NCI-H524 (cell line): ENCODE measurements around the gene CPXM2.
A peak's percentile ranks its signal among the peaks of the same experiment; 100 is the strongest.

Source experiments
- DNase-seq, 2 experiments: peaks; one replicate each; lab custom pipeline; 2025; lab: John Stamatoyannopoulos, UW

Gene CPXM2

DNA sequence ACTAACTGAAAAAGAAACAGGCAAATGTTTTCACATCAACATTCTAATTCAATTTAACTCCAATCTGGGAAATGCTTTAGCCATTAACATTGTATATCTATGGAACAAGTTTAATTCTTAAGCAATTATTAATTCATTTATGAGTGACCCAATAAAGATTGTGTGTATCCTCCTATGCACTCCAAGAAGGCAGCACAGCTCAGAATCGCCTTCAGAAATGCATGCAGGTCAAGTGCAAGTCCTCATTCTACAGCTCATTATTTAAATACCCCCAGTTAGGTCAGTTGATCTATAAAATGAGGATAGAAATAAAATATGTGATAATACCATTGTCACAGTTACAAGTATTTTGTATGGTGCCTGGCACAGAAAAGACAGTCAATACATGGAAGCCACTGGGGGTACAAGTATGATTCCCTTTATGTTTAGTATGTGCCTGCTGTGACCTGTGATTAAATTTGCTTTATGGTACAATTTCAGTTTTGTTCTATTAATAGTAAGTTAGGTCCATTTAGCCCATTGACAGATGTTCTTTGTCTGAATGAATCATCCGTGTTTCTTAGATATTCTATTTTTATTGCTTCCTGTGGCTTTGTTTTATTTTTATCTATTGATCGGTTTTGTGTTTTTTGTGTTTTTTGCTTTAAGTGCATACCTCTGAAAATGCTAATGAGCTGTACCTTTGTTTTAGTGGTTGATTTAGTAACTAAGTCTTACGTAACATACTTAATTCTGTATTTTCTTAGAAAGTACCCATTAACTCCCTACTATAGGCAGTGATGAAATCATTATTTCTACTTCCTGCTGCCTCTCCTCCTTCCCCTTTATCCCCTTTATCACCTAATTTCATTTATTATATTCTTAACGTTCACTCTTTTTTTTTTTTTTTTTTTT lies 42.8 kb downstream of the CPXM2 start:
- DNase-seq: no peak

DNA sequence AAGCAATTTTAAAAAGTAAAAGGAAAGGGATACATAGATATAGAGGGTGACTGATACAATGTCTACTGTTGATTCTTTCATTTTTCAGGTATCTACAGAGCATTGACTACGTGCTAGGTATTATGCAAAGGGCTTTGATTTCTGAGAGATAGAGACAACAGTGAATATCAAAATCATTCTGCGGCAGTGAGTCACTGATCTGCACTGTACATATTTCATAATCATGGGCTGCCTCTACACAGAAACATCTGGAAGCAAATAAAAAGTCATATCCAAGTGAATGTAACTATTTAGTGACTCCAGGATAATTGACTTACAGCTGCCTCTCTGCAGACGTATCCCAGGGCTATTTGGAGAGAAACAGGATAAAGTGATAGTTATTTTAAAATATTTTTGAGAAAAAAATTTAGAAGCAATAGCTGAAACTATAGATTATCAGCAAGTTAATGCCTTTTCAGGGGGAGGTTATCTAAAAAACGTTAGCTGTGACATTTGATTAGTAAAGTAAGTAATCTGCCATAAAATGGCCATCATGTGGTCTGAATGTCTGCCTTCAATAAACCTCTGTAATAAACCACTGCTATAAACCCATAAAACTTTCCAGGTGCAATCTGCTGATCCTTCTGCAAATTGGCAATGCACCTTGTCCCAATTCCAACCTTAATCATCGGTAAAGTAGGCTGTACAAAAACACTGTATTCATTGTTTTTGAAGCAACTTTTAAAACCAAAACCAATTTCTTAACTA lies 43.7 kb downstream of the CPXM2 start:
- no peak for DNase-seq

DNA sequence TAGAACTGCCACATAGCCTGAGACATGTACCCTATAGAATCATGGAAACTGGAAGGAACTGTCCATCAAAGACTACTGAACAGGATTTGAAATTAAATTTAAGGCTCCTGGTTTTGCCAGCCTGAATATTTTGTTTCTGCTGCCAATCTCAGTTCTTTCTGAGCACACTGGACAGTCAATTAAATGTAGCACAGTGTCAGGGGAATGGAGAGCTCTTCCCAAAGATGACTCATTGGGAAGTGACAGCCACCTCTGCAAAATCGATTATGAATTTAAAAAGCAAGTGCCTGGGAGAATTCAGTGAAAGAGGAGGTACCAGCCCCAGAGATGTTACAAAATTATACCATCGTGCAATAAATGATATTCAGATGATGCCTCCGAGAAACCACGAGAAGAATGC lies 47.8 kb downstream of the CPXM2 start:
- no peak for DNase-seq

DNA sequence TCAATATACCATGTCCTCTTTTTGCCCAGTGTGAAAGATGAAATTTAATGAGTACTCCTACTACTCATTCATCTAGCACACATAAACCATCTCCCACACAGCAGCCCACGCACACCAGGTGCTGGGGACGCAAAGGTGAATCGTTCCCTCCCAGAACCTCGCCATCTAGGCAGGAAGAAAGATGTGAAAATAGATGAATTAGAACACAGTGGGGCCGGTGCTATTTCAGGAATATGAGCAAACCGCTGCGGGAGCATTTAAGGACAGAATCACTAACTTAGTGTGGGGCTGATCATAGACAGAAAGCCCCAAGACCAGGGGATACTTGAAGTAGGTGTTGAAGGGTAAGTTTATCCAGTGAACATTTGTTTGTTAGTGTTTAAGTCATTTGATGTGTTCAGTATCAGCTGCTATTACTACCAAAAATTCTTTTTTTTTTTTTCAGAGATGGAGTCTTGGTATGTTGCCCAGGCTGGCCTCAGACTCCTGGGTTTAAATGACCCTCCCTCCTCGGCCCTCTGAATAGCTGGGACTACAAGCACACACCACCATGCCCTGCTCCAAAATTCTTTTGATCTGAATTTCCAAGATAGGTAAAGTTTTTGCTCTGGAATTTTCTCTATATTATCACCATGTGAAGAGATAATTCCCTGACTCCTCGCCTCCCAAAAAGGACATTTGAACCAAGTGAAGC lies 48.8 kb downstream of the CPXM2 start:
- no peak for DNase-seq

DNA sequence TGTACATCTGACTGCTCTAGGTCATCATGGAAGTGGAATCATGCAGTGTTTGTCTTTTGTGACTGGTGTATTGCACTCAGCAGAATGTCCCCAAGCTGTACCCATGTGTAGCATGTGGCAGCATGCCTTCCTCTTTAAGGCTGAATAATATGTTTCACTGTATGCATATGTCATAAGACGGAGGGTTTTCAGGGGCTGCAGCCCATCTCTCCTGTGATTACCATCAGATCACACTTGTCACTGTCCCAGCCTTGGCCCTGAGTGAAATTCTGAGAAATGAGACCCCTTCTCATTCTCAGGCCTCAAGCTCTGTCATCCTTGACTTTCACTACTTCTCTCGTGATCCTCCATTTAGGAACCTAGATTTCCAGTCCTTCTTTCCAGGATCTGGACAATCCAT lies 50.0 kb downstream of the CPXM2 start:
- no peak for DNase-seq

DNA sequence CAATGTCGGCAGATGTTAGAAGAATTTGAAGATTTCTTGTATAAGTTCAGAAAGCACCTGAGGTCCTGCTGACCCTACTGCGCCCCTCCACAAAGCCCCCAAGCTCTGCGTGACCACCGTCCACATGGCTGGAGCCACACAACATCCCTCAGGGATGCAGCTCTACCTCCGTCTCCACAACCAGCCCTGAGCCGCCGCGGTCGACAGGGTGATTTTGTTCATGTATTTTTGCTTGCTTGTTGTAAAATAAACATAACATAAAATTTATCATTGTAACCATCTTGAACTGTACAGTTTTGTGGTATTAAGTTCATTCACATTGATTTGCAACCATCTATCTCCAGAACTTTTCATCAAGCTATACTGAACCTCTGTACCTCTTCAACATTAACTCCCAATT lies 50.5 kb downstream of the CPXM2 start:
- no peak for DNase-seq

DNA sequence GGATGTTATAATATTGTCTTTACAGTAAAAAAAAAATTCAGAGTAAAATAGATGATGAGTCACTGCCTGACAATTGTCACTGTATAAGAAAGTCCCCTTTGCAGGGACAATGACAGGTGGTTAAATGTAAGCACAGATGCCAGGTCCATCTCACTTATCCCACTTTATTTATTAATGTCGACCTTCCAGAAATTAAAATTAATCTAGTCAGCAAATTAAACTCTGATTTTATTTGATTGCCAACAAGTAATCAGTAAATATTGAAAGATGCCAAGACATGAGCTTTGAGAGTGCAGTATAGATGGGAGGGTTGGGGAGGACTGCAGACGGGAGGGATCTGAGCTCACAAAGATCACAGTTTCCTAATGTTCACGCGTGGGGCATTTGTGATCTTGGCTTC lies 50.9 kb downstream of the CPXM2 start:
- peak in 1 of 2 experiments; percentile 10 for DNase-seq

DNA sequence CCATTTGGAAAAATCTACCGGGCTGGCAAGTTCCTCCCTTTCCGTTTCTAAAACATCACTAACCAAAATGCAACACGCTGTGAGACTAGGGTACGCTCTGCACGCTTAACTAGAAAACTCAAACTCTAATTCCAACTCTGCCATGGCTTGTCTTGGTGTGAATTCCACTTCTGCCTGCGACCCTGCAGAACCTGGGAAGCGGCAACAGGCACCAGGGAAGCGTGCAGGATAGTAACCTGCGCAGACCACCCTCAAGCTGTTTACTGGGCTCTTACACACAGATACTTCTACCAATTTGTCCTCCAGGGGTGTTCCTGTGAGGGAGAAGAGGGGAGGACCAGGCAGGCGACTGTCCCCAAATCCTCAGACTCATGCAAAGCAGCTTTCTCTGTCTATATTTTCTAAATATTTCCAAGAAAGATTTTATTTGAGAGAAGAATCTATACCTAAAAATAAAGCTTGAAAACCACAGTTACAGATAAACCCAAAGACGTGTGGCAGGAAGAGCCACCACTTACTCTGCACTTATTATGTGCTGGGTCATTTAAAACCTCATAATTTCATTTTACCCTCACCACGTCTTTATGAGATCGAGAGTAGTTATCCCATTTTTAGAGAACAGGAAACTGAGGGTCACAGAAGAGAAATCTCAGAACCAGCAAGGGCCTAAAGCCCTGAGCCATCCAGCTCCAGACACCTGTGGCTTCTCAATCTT lies 52.9 kb downstream of the CPXM2 start:
- no peak for DNase-seq

DNA sequence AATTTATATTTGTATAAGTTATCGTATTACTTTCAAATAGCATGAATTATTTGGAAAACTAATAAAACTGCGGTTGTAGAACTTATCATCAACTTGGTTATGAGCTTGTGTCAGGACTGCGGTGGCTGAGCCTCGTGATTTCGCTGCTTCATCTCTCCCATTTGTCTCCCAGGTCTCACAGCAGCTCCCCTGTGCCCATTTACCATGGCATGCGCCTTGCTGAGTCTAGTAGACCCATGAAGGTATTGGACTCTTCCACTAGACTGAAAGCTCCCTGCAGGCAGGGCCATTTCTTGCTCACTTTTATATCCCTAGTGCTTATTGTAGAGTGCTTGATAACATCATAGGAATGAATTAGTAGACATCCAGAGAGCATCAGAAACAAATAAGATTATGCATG lies 53.9 kb downstream of the CPXM2 start:
- DNase-seq: no peak

DNA sequence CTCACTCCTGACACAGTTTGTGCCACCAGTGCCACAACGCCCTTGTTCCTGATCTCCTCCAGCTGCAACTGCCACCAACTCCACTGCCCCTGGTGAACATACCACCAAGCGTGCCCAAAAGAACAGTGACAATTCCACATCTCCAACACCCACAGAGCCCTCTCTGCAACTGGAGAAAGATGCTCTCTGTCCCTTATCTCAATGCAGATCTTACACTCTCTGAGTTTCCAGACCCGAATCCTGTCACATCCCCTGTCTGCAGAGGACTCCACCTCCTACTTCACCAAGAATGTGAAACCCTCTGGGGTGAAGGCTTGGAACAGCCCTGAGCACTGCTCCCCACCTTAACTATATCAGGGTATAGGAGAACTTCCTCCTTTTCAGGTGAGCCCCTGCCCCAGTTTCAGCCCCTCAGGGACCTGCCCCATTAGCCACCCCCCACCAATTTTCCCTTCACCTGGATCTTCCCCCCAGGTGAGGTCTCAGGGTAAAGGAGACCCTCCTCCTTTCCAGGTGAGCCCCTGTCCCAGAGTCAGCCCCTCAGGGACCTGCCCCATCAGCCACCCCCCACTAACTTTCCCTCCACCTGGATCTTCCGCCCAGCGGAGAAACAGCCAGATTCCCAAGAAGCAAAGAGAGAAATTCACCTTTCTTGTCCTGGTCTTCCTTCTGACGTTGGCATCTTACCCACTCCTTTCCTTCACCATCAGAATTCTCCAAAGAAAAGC lies 55.0 kb downstream of the CPXM2 start:
- DNase-seq: no peak

DNA sequence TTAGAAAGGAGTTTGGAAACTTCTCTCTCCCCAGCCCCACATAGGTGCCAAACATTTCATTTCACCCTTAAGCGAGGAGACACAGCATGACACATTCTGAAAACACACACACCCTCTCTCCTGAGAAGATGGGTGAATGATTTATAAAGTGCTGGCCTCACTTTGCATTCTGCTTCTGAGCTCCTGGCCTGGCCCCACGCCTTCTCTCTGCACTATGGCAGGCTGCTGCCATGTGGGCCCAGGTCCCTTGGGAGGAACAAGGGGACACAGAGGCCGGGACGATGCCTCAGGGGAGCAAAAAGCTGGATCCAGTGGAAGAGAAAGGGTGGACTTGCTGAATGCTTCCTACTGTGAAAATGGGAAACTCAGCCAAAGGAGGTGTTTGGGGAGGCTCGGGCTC lies 56.0 kb downstream of the CPXM2 start:
- no peak for DNase-seq

DNA sequence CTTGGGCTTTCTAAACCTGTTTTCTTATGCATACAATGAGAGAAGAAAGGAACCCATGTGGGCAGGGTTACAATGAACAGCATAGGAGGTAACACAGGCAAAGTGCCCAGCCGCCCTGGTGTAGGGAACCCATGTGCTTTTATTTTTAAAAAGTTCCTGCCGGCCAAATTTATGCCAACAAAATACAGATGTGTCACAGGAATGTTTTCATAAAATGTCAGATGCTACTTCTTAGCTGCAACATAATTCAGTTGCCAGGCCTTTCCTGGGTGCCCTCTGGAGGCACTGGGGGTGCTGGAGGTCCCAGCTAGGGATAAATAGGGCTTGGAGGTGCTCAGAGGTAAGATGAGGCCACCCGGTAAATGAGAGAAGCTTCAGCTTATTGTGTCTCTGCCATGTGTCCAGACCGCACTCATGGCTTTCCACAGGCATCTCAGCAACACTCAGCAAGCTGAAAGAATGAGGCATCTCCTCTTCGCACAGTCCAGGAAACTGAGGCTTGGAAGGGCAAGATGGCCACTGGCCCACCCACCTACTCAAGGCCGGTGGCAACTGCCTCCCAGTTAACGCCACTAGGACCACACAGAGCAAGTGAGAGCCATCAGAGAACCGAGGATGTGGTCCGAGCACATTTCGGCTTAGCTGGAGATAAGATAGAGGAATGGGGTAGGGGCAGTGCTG lies 58.3 kb downstream of the CPXM2 start:
- no peak for DNase-seq

DNA sequence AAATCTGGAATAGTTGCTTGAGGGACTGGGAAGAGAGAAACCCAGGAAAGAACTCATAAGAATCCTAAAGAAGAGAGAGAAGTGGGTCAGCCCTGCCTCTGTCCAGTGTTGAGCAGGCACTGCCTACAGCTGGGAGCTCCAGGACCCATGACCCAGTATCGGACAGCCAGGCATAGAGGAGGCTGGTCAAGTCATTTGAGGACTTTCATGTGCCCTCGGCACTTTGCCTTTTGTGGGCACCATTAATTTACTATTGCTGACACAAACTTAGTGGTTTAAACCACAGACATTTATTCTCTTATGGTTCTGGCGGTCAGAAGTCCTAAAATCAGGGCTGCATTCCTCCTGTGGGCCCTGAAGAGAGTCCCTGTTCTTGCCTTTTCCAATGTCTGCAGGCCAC lies 60.3 kb downstream of the CPXM2 start:
- no peak for DNase-seq

DNA sequence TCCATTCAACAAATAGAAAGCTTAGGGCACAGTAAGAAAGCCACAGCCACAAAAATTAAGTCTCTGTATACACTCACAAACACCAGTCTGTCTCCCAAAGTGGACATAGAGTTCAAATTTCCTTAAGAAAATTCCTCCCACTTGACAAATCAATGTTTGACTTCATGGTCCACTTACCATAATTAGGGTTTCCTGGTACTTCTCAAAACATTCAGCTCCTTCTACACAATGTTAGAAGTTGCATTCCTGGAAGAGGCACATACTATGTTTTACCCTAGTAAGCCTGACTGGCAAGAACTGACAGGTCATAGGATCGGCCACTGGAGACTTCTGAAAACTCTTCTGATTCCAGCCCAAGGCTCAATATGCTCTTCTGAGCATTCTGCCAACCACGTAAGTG lies 70.5 kb downstream of the CPXM2 start:
- no peak for DNase-seq

DNA sequence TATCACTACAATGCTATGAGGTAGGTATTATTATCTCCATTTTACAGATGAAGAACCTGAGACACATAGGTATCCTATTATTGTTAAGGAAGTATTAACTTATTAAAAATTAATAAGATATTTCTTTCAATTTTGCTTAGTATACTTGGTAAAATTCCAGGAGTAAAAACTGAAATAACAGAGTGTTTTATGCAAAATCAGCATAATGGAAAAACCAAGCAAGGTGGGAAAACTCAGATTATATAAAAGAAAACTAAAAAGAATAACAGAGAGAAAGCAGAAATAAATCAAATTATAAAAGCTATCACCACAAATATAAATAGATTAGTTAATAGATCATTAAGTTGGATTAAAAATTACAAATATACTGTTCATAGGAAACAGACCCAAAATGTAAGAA lies 82.0 kb downstream of the CPXM2 start:
- no peak for DNase-seq

DNA sequence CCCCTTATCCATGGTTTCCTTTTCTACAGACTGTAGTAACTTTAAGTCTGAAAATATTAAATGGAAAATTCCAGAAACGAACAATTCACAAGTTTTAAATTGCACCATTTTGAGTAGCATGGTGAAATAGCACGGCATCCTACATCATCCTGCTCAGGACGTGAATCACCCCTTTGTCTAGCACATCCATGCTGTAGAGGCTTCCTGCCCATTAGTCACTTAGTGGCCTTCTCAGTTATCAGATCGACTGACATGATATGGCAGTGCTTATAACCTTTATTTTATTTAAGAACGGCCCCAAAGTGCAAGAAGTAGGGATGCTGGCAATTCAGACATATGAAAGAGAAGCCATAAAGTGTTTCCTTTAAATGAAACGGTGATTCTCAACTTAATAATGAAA lies 82.7 kb downstream of the CPXM2 start:
- DNase-seq: no peak

DNA sequence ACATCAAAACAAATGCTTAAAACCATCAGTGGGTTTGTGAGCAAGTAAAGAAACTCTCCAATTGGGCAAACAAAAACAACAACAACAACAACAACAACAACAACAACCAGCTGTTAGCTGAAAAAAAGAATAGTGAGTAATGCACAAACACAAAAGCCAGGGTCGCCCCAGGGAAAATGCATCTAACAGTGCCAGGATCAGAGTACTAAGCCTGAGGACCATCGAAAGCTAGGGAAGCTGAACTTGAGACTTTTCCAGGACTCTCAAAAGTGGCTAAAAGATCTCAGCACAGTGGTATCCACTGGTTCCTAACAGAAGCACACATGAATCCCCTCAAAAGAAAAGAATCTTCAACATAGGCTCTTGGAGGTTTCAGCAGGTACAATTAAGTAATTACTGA lies 83.3 kb downstream of the CPXM2 start:
- DNase-seq: no peak

DNA sequence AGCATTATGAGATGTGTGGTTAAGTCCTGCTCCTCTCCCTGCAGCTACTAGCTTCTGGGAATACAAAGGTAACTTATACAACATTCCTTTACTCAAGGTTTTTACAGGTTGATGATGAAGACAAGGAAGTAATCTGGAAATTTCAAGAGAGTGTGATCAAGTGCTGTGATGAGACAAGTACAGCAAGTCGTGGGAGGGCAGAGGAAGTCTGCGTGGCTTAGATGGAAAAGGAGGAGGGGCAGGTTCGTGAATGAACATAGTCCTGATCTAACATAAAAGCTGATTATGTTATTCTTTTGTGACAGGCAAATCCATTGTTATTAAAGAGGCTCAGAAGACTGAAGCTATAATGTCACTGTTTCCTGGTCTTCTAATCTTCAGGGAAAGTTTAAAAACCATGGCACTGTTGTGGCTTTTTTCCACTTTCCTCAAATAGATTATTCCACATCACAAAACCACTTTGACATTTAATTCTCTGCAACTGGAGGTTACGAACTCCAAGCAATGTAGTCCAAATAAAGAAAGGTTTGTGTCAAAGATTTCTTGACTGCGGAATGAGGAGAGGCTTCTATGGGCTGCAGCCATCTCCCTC lies 84.1 kb downstream of the CPXM2 start:
- DNase-seq: no peak

DNA sequence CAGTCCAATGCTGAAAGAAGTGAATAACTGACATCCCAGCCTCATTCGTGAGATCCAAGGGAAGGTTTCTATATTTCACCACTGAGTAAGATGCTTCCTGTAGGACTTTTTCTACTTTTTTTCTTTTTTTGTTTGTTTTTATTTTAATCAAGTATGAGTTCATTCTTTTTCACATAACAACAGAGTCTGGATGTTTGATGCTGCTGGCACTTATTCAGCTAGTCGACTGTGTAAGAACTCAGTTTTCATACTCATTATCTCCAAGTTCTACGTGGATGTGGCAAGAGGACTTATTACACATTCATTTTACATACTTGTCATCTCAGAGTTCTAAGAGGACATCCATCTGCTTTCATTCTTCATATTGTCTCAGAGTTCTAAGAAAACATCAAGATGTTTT lies 86.9 kb downstream of the CPXM2 start:
- no peak for DNase-seq

DNA sequence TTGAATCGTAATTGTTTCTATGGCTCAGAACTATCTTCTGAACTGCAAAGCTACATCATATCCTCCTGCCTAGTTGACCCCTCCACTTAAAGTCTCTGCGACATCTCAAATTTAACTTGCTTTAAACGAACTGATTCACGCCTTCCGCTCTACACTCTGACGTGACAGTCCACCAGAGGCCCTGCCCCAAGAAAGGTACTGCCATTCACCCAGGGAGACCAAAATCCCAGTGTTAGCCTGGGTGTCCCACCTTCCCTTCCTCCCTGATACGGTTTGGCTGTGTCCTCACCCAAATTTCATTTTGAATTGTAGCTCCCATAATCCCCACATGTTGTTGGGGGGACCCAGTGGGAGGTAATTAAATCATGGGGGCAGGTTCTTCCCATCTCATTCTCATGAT lies 90.8 kb downstream of the CPXM2 start:
- no peak for DNase-seq

DNA sequence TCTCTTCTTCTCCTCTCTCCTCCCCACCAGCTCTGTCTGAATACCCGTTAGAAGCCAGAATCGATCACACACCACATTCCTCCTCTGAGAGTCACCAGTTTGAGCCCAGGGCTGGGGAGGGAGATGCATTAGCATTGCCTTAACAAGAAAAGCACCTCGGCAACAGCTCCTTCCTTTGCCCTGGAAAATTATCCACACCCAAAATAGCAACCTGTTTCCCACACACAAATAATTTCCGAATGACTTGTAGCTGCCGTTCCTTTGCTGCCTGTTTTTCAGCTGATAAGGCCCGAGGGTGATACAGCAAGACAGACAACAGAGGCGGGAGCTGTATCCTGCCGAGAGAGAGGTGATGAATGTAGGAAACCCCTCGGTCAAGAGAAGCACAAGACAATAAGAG lies 91.3 kb downstream of the CPXM2 start:
- DNase-seq: no peak
